OCI-LY1 (cell line): Measurements from ENCODE around the gene MANF.

ENCODE experiments used
- CTCF ChIP-seq: fragments of 200-600 bp; sonication (generic), shearing (Covaris generic); IDR thresholded peaks from 2 replicates; pipeline ENCODE4 v1.5.1; 2017; ENCODE audit warnings: mild to moderate bottlenecking, antibody characterized with exemption, low read length, moderate library complexity, mixed read lengths
- EZH2 ChIP-seq: fragments of 200-600 bp; sonication (generic), shearing (Covaris generic); IDR thresholded peaks from 2 replicates; pipeline ENCODE4 v1.8.0; 2017; ENCODE audit warnings: borderline replicate concordance, mixed run types, mild to moderate bottlenecking, antibody characterized with exemption, low read length, moderate library complexity, mixed read lengths

GRCh38 chr3:51379746-51380455, 5.2 kb upstream of the MANF start:
- TF ChIP-seq CTCF: no peak
- TF ChIP-seq EZH2: no peak
